ENCODE data around the gene NCOA7. TPM values are rescaled to one million over a fixed set of nuclear protein-coding genes. Genes with fewer than 3 reads are reported as not detected.

Gene NCOA7
- total RNA-seq, 1 donor from 2014 or later, result 6.3 TPM

GRCh38 chr6:125834348-125834747, 43.6 kb downstream of the NCOA7 start:
- no peaks in the 10 kb centered on the region for H3K36me3 ChIP-seq (ENCODE audit: control insufficient read depth in 3 of 3, insufficient read depth in 3 of 3, low read length in 3 of 3)
- H3K27ac ChIP-seq (ENCODE audit: low read depth, low read length), result peak overlapping the region; percentile 72
- H3K4me3 ChIP-seq (ENCODE audit: low read length in 3 of 3), result no peak overlapping the region
- H3K4me1 ChIP-seq (ENCODE audit: control insufficient read depth in 3 of 3, insufficient read depth in 3 of 3, low read length in 3 of 3), result peaks cover 0 to 21% (median 4%) of the 10 kb centered on the region in 3 donors
- no peaks in the 10 kb centered on the region for H3K9me3 ChIP-seq (ENCODE audit: control insufficient read depth in 3 of 3, low read length in 3 of 3)
- no peaks in the 10 kb centered on the region for H3K27me3 ChIP-seq (ENCODE audit: control insufficient read depth in 3 of 3, insufficient read depth in 3 of 3, low read length in 3 of 3)
- no peak overlapping the region for H3K9ac ChIP-seq (ENCODE audit: low read depth in 1 of 3, low read length in 3 of 3)

- Histone ChIP-seq H3K27me3 (ENCODE audit: control insufficient read depth in 3 of 3, insufficient read depth in 3 of 3, low read length in 3 of 3) (no peaks in the 10 kb centered on the region), H3K9ac (ENCODE audit: low read depth in 1 of 3, low read length in 3 of 3) (no peak overlapping the region), H3K27ac (ENCODE audit: low read depth, low read length) (peak overlapping the region; percentile 72), H3K36me3 (ENCODE audit: control insufficient read depth in 3 of 3, insufficient read depth in 3 of 3, low read length in 3 of 3) (no peaks in the 10 kb centered on the region), H3K4me3 (ENCODE audit: low read length in 3 of 3) (no peak overlapping the region), H3K9me3 (ENCODE audit: control insufficient read depth in 3 of 3, low read length in 3 of 3) (no peaks in the 10 kb centered on the region), H3K4me1 (ENCODE audit: control insufficient read depth in 3 of 3, insufficient read depth in 3 of 3, low read length in 3 of 3) (peaks cover 0 to 21% (median 4%) of the 10 kb centered on the region in 3 donors)
These were observed 44.5 kb downstream of the NCOA7 start for GRCh38 chr6:125835221-125835744.

DNA sequence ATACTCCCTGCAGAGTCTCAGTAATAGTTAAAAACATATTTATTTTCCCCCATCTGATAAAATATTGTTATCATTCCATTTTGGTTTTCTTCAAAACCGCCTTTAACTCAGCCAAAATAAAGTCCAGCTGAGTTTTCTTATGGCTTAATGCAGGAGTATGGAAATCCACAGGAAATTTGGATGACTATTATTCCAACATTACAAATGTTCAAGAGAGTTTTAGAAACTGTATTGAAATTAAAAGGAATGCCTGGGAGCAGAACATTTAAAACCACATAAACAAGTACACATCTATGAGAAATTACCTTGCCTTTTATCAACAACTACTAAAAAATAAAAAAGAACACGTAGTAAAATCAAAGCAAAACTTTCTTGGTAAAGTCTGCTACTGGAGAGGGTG, 45.7 kb downstream of the NCOA7 start:
- no peaks in the 10 kb centered on the region for H3K36me3 ChIP-seq (ENCODE audit: control insufficient read depth in 3 of 3, insufficient read depth in 3 of 3, low read length in 3 of 3)
- H3K9me3 ChIP-seq (ENCODE audit: control insufficient read depth in 3 of 3, low read length in 3 of 3), result no peaks in the 10 kb centered on the region
- no peak overlapping the region for H3K9ac ChIP-seq (ENCODE audit: low read depth in 1 of 3, low read length in 3 of 3)
- peaks cover 0 to 21% (median 4%) of the 10 kb centered on the region in 3 donors for H3K4me1 ChIP-seq (ENCODE audit: control insufficient read depth in 3 of 3, insufficient read depth in 3 of 3, low read length in 3 of 3)
- no peak overlapping the region for H3K4me3 ChIP-seq (ENCODE audit: low read length in 3 of 3)
- no peak overlapping the region for H3K27ac ChIP-seq (ENCODE audit: low read depth, low read length)
- H3K27me3 ChIP-seq (ENCODE audit: control insufficient read depth in 3 of 3, insufficient read depth in 3 of 3, low read length in 3 of 3), result no peaks in the 10 kb centered on the region

DNA sequence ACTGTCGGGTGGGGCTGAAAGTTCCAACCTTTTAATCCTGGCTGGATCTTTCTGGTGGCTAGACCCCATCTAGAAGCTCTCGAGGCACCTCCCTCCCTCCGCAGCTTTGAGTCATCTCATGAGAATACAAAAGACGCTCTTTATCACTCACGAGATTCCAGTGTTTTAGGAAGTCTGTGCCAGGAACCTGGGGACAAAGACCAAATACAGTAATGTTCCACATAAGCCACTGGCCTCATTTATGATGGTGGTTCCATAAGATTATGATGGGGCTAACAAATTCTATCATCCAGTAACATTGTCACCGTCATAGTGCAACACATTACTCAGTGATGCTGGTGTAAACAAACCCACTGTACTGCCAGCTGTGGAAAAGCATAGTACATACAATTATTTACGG, 48.7 kb downstream of the NCOA7 start:
- no peak overlapping the region for H3K9ac ChIP-seq (ENCODE audit: low read depth in 1 of 3, low read length in 3 of 3)
- H3K9me3 ChIP-seq (ENCODE audit: control insufficient read depth in 3 of 3, low read length in 3 of 3), result no peaks in the 10 kb centered on the region
- no peak overlapping the region for H3K4me3 ChIP-seq (ENCODE audit: low read length in 3 of 3)
- no peaks in the 10 kb centered on the region for H3K27me3 ChIP-seq (ENCODE audit: control insufficient read depth in 3 of 3, insufficient read depth in 3 of 3, low read length in 3 of 3)
- no peak overlapping the region for H3K27ac ChIP-seq (ENCODE audit: low read depth, low read length)
- peaks cover 0 to 11% (median 4%) of the 10 kb centered on the region in 3 donors for H3K4me1 ChIP-seq (ENCODE audit: control insufficient read depth in 3 of 3, insufficient read depth in 3 of 3, low read length in 3 of 3)
- H3K36me3 ChIP-seq (ENCODE audit: control insufficient read depth in 3 of 3, insufficient read depth in 3 of 3, low read length in 3 of 3), result no peaks in the 10 kb centered on the region

- no peak overlapping the region for H3K4me3 ChIP-seq (ENCODE audit: low read length in 3 of 3)
- H3K9ac ChIP-seq (ENCODE audit: low read depth in 1 of 3, low read length in 3 of 3), result no peak overlapping the region
- no peaks in the 10 kb centered on the region for H3K9me3 ChIP-seq (ENCODE audit: control insufficient read depth in 3 of 3, low read length in 3 of 3)
- H3K4me1 ChIP-seq (ENCODE audit: control insufficient read depth in 3 of 3, insufficient read depth in 3 of 3, low read length in 3 of 3), result peaks cover 0 to 7% (median 1%) of the 10 kb centered on the region in 3 donors
- no peaks in the 10 kb centered on the region for H3K27me3 ChIP-seq (ENCODE audit: control insufficient read depth in 3 of 3, insufficient read depth in 3 of 3, low read length in 3 of 3)
- no peak overlapping the region for H3K27ac ChIP-seq (ENCODE audit: low read depth, low read length)
- H3K36me3 ChIP-seq (ENCODE audit: control insufficient read depth in 3 of 3, insufficient read depth in 3 of 3, low read length in 3 of 3), result no peaks in the 10 kb centered on the region
These were observed 49.1 kb downstream of the NCOA7 start for GRCh38 chr6:125839879-125840278.

DNA sequence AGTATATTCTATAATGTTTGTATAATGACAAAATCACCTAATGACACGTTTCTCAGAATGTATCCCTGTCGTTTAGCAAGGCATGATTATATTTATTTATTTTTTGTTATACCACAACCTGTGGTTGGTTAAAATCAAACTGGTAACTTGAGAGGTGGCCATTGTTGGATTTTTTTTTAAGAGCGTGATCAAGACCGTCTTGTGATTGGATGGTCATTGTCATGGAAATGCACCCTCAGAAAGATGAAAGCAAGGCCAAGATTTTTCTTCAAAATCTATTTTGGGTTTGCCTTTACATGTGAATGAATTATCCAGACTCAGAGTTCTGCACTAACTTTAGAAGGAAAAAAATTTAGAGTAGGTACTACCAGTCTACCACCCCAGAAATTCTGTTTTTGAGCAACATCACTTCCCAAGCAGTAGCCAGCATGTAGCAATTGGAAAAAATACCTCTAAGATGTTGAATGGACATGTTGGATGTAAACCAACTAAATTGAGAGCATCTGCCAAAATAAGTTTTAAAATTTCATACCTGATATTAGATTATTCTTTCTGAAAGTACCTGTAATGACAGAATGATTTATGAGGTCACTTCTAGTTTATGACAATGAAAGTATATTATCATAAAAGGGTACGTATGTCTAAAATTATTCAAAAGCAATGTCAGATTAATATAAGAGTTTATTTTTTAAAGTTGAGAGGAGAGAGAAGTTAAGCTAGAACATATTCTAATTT, 50.8 kb downstream of the NCOA7 start:
- H3K4me1 ChIP-seq (ENCODE audit: control insufficient read depth in 3 of 3, insufficient read depth in 3 of 3, low read length in 3 of 3), result peaks cover 0 to 2% (median 0%) of the 10 kb centered on the region in 3 donors

GRCh38 chr6:125842091-125842626, 51.4 kb downstream of the NCOA7 start:
- Histone ChIP-seq H3K4me3 (ENCODE audit: low read length in 3 of 3) (no peak overlapping the region), H3K4me1 (ENCODE audit: control insufficient read depth in 3 of 3, insufficient read depth in 3 of 3, low read length in 3 of 3) (peaks cover 0 to 2% (median 0%) of the 10 kb centered on the region in 3 donors), H3K9ac (ENCODE audit: low read depth in 1 of 3, low read length in 3 of 3) (no peak overlapping the region), H3K9me3 (ENCODE audit: control insufficient read depth in 3 of 3, low read length in 3 of 3) (no peaks in the 10 kb centered on the region), H3K27ac (ENCODE audit: low read depth, low read length) (no peak overlapping the region), H3K27me3 (ENCODE audit: control insufficient read depth in 3 of 3, insufficient read depth in 3 of 3, low read length in 3 of 3) (no peaks in the 10 kb centered on the region), H3K36me3 (ENCODE audit: control insufficient read depth in 3 of 3, insufficient read depth in 3 of 3, low read length in 3 of 3) (no peaks in the 10 kb centered on the region)

More for the DNA sequence above, 50.8 kb downstream of the NCOA7 start:
- no peaks in the 10 kb centered on the region for H3K9me3 ChIP-seq (ENCODE audit: control insufficient read depth in 3 of 3, low read length in 3 of 3)
- no peak overlapping the region for H3K9ac ChIP-seq (ENCODE audit: low read depth in 1 of 3, low read length in 3 of 3)
- no peak overlapping the region for H3K4me3 ChIP-seq (ENCODE audit: low read length in 3 of 3)
- H3K36me3 ChIP-seq (ENCODE audit: control insufficient read depth in 3 of 3, insufficient read depth in 3 of 3, low read length in 3 of 3), result no peaks in the 10 kb centered on the region
- H3K27me3 ChIP-seq (ENCODE audit: control insufficient read depth in 3 of 3, insufficient read depth in 3 of 3, low read length in 3 of 3), result no peaks in the 10 kb centered on the region
- no peak overlapping the region for H3K27ac ChIP-seq (ENCODE audit: low read depth, low read length)

DNA sequence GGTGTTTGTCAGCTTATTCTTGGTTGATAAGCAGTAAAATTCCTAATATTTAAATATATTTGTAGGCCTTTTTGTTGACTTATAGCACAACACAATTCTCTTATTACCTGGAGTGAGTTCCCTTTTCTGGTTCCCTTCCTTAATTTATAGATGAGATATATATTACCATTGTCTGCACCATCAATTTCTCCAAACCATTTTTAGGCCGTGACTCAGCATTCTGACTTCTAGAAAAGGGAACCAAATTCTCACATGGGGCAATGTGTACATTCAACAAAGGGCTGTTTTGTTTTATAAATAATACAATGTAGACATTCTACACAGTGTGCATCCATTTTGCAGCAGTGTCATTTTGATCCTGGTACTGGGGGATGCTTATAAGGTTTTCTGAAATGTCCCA, 52.8 kb downstream of the NCOA7 start:
- H3K9ac ChIP-seq (ENCODE audit: low read depth in 1 of 3, low read length in 3 of 3), result no peak overlapping the region
- peaks cover 0 to 2% (median 0%) of the 10 kb centered on the region in 3 donors for H3K4me1 ChIP-seq (ENCODE audit: control insufficient read depth in 3 of 3, insufficient read depth in 3 of 3, low read length in 3 of 3)
- H3K27ac ChIP-seq (ENCODE audit: low read depth, low read length), result no peak overlapping the region

DNA sequence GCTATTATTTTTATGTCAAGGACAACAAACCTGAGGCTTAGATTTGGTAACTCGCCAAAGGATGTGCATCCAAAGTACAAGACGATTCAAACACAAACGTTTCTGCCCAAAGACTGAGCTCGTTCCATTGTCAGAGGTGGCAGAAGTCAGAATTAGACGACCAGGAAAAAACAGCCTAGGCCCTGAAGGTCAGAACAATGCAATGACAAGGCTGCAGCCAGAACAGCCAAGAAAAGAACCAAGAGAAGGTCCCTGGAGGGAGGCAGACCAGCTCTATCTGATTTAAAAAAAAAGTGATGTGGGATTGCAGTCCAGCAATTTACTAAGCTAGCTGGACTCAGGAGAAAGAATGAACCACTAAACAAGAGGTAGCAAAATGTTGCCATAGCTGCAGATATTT, 54.2 kb downstream of the NCOA7 start:
- Histone ChIP-seq H3K4me1 (ENCODE audit: control insufficient read depth in 3 of 3, insufficient read depth in 3 of 3, low read length in 3 of 3) (peaks cover 0 to 2% (median 0%) of the 10 kb centered on the region in 3 donors), H3K27me3 (ENCODE audit: control insufficient read depth in 3 of 3, insufficient read depth in 3 of 3, low read length in 3 of 3) (no peaks in the 10 kb centered on the region), H3K4me3 (ENCODE audit: low read length in 3 of 3) (no peak overlapping the region), H3K36me3 (ENCODE audit: control insufficient read depth in 3 of 3, insufficient read depth in 3 of 3, low read length in 3 of 3) (no peaks in the 10 kb centered on the region), H3K9ac (ENCODE audit: low read depth in 1 of 3, low read length in 3 of 3) (no peak overlapping the region), H3K9me3 (ENCODE audit: control insufficient read depth in 3 of 3, low read length in 3 of 3) (no peaks in the 10 kb centered on the region), H3K27ac (ENCODE audit: low read depth, low read length) (peak overlapping the region; percentile 14)

More for the DNA sequence above, 52.8 kb downstream of the NCOA7 start:
- no peak overlapping the region for H3K4me3 ChIP-seq (ENCODE audit: low read length in 3 of 3)
- no peaks in the 10 kb centered on the region for H3K9me3 ChIP-seq (ENCODE audit: control insufficient read depth in 3 of 3, low read length in 3 of 3)
- H3K36me3 ChIP-seq (ENCODE audit: control insufficient read depth in 3 of 3, insufficient read depth in 3 of 3, low read length in 3 of 3), result no peaks in the 10 kb centered on the region
- no peaks in the 10 kb centered on the region for H3K27me3 ChIP-seq (ENCODE audit: control insufficient read depth in 3 of 3, insufficient read depth in 3 of 3, low read length in 3 of 3)

GRCh38 chr6:125846292-125847024, 55.7 kb downstream of the NCOA7 start:
- no peak overlapping the region for H3K4me3 ChIP-seq (ENCODE audit: low read length in 3 of 3)
- no peaks in the 10 kb centered on the region for H3K27me3 ChIP-seq (ENCODE audit: control insufficient read depth in 3 of 3, insufficient read depth in 3 of 3, low read length in 3 of 3)
- H3K9ac ChIP-seq (ENCODE audit: low read depth in 1 of 3, low read length in 3 of 3), result no peak overlapping the region
- H3K4me1 ChIP-seq (ENCODE audit: control insufficient read depth in 3 of 3, insufficient read depth in 3 of 3, low read length in 3 of 3), result peaks cover 0 to 2% (median 0%) of the 10 kb centered on the region in 3 donors
- H3K27ac ChIP-seq (ENCODE audit: low read depth, low read length), result no peak overlapping the region
- no peaks in the 10 kb centered on the region for H3K36me3 ChIP-seq (ENCODE audit: control insufficient read depth in 3 of 3, insufficient read depth in 3 of 3, low read length in 3 of 3)
- no peaks in the 10 kb centered on the region for H3K9me3 ChIP-seq (ENCODE audit: control insufficient read depth in 3 of 3, low read length in 3 of 3)
